Subcutaneous adipose tissue (tissue), 4 donors: ENCODE results near the gene CCDC92B. TPM values are rescaled to one million over a fixed set of nuclear protein-coding genes. Genes with fewer than 3 reads are reported as not detected.

Experiments used
- CTCF ChIP-seq: fragments of 450-650 bp; IDR thresholded peaks from one replicate; pipeline ENCODE4 v1.5.1; 2016; ENCODE audit warnings: low read depth, mild to moderate bottlenecking, control low read depth, antibody characterized with exemption, moderate library complexity
- total RNA-seq, 4 donors: library from RNA; depleted of rRNA; stranded (reverse); fragments of >200 nt; gene quantifications; one replicate each; pipeline ENCODE4 v1.1.0, GENCODE V29; 2016

CCDC92B gene
- total RNA-seq, 4 donors from 2014 or later = not detected

- TF ChIP-seq CTCF = no peak
Measured at GRCh38 chr17:2730764-2731353, 18.6 kb downstream of the CCDC92B start.

GRCh38 chr17:2724784-2725164, 24.7 kb downstream of the CCDC92B start:
- TF ChIP-seq CTCF = no peak

- no peak for TF ChIP-seq CTCF
Measured at GRCh38 chr17:2723997-2724783, 25.3 kb downstream of the CCDC92B start.

- TF ChIP-seq CTCF = no peak
Measured at GRCh38 chr17:2723505-2723996, 25.9 kb downstream of the CCDC92B start.

- TF ChIP-seq CTCF = no peak
Measured at GRCh38 chr17:2722611-2723010, 26.8 kb downstream of the CCDC92B start.

GRCh38 chr17:2721603-2722002, 27.8 kb downstream of the CCDC92B start:
- no peak for TF ChIP-seq CTCF

GRCh38 chr17:2719861-2720260, 29.6 kb downstream of the CCDC92B start:
- no peak for TF ChIP-seq CTCF
